ENCODE data around the gene CFAP221. TPM values are rescaled to one million over a fixed set of nuclear protein-coding genes. Genes with fewer than 3 reads are reported as not detected.

Gene CFAP221
- polyA plus RNA-seq, 3 donors, result 19.6 to 25.4 (median 22.9) TPM

DNA sequence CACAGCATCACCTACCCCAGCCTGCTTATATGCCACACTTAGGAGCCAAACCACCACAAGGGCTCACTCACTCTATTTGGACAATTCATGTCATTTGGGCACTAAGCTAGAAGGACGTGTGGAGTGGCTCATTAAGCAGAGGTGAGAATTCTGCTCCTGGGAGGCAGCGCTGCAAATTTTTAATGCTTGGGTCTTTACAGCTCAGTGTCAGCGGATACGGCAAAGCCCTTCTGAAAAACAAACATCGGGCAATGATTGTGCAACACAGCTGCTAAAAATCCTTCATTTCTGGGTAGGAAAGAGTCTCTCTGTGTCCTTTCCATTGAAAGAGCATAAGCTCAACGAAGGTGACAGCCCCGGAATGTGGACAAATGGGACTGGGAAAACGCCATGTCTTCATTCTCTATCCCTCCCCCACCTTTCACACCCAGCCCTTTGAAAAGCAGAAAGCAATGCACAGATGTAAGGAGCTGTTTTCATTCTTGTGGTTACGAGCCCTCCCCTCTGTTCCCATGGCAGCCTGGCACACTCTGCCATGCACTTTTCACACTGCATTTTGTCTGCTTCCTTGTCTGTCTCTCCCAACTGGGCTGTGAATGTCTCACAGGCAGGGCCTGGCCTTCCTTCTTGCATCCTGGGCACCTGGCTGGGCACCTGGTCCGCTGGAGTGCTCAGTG, 150.7 kb downstream of the CFAP221 start:
- no peak for DNase-seq (ENCODE audit: low read depth in 3 of 3, low spot score in 2 of 3)

DNA sequence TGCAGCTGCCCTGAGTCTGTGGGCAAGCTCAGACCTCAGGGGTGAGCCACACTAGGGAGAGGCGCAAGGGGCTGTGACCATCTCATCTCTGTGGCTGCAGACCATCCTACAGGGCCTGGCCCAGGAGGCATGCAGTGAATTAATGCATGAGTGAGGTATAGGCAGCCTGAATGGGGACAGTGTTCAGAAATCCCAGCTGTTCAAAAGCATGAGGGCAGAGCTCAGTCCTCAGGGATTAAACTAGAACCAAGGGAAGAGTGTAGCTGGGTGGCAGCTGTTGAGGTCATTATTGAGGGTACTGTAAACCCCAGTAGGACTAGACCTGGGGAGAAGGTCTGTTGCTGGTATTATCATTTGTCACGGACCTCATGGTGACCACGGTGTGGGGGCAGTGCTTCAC, 151.8 kb downstream of the CFAP221 start:
- DNase-seq (ENCODE audit: low read depth in 3 of 3, low spot score in 2 of 3), result no peak

GRCh38 chr2:119696494-119697030, 152.3 kb downstream of the CFAP221 start:
- DNase-seq (ENCODE audit: low read depth in 3 of 3, low spot score in 2 of 3), result no peak

- no peak for DNase-seq (ENCODE audit: low read depth in 3 of 3, low spot score in 2 of 3)
Measured at GRCh38 chr2:119697290-119698020, 153.2 kb downstream of the CFAP221 start.

DNA sequence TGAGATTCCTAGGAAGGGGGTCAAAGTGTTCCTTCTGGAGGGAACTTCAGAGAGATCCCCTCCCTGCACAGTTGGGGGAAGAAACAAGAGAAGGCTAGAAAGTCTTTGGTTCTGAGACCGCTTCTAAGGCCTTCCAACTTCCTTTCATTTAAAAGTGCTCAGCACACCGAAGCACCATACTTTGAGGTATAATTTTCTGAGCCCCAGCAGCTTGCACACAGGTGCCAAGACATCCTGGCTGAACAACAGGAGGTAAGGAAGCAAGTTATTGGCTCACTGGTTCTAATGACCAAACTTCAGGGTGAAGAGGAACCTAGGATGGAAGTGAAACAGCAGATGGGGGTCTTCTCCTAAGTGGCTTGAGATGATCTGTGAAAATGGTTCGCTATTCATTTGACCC, 154.0 kb downstream of the CFAP221 start:
- DNase-seq (ENCODE audit: low read depth in 3 of 3, low spot score in 2 of 3), result no peak

GRCh38 chr2:119699016-119699606, 154.9 kb downstream of the CFAP221 start:
- DNase-seq (ENCODE audit: low read depth in 3 of 3, low spot score in 2 of 3), result no peak

- no peak for DNase-seq (ENCODE audit: low read depth in 3 of 3, low spot score in 2 of 3)
Measured at GRCh38 chr2:119700866-119701265, 156.6 kb downstream of the CFAP221 start.

DNA sequence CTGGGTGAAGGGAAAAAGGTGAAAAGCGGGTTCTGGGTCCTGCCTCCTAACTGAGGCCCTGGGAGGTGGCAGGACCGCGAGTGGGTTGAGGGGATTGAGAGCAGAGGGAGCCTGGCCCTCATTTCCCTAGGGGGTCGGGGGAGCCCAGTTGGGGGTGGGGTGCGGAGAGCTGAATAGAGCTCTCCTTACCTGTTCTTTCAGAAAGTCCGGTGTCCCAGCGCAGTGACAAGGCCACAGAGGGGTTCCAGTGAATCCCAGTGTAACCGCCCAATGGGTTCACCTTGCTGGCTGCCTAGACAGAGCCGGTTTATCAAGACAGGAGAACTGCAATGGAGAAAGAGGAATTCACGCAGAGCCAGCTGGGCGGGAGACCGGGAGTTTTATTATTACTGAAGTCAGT, 157.1 kb downstream of the CFAP221 start:
- no peak for DNase-seq (ENCODE audit: low read depth in 3 of 3, low spot score in 2 of 3)

DNA sequence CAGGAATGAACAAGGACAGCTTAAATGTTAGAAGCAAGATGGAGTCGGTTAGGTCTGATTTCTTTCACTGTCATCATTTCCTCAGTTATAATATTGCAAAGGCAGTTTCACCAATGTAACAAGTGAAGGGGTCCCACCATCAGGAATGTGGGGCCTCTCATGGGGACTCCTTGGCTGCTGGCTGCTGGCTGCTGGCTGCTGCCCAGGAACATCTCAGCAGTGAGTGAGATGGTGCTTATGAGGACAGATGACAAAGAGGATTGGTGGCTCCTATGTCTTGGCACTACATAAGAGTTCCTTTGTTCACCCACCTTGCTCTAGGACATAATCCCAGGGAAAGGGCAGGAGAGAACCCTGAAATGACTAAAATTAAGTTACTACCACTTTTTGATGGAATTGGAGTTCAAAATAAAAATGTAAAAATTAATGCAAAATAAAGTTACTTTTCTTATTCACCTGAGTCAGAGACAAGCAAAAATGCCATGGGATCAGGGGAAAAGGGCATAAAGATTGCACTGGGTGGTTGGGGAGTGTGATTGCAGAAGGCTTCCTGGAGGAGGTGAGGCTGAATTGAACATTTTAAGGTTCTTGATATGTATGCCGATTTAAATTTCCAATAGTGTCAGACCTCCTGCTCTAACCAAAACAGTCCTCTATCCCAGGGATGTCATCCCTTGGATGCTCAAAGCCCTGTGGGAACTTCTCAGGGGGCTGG, 158.1 kb downstream of the CFAP221 start:
- no peak for DNase-seq (ENCODE audit: low read depth in 3 of 3, low spot score in 2 of 3)

- DNase-seq (ENCODE audit: low read depth in 3 of 3, low spot score in 2 of 3), result no peak
Measured at GRCh38 chr2:119702918-119703401, 158.7 kb downstream of the CFAP221 start.

DNA sequence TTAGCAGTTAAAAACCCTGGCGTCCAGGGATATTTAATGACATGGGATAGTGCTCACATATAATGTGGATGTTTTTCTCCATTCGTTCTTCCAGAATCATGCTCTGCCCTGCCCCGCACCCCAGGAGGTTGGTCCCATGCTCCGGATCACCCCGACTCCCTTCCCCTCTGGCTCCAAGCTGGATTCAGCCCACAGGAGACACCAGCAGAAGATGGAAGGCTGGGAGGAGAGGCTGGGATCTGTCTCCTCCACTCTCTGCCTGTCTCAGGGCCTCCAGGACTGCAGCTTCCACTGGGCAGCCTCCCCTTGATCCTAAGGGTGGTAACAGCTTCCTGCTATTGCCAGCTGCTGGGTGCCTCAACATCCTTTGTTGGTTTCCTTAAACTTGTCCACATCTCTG, 159.3 kb downstream of the CFAP221 start:
- DNase-seq (ENCODE audit: low read depth in 3 of 3, low spot score in 2 of 3), result no peak

GRCh38 chr2:119704670-119705120, 160.4 kb downstream of the CFAP221 start:
- DNase-seq (ENCODE audit: low read depth in 3 of 3, low spot score in 2 of 3), result no peak

- DNase-seq (ENCODE audit: low read depth in 3 of 3, low spot score in 2 of 3), result no peak
Measured at GRCh38 chr2:119706221-119706620, 162.0 kb downstream of the CFAP221 start.

Other genes with a start within 250 kb of the CFAP221 start
- gene C2orf76, start 177.6 kb upstream of the CFAP221 start, polyA plus RNA-seq (ENCODE audit: insufficient read length in 3 of 3), result 10 to 100 TPM; 24.4 to 27.4 (median 27.3) TPM
- 100 to 1,000 TPM; 252 to 308 (median 290) TPM for gene DBI, start 177.5 kb upstream of the CFAP221 start, polyA plus RNA-seq (ENCODE audit: insufficient read length in 3 of 3)
- gene TMEM37, start 112.6 kb upstream of the CFAP221 start, polyA plus RNA-seq (ENCODE audit: insufficient read length in 3 of 3), result 10 to 100 TPM; 45.0 to 59.8 (median 56.4) TPM
- gene SCTR, start 20.0 kb upstream of the CFAP221 start, polyA plus RNA-seq (ENCODE audit: insufficient read length in 3 of 3), result 10 to 100 TPM in 1 of 3 donors, 1 to 10 TPM in 2; 7.4 to 11.2 (median 8.3) TPM
- 10 to 100 TPM; 17.1 to 18.4 (median 17.4) TPM for gene TMEM177, start 134.8 kb downstream of the CFAP221 start, polyA plus RNA-seq (ENCODE audit: insufficient read length in 3 of 3)
- 10 to 100 TPM; 25.1 to 27.4 (median 25.4) TPM for gene PTPN4, start 215.5 kb downstream of the CFAP221 start, polyA plus RNA-seq (ENCODE audit: insufficient read length in 3 of 3)